K562 (cell line): ENCODE results near the gene CS. TPM values are rescaled to one million over a fixed set of nuclear protein-coding genes. Genes with fewer than 3 reads are reported as not detected.

Source experiments
- ATAC-seq: fragments of 200-7000 bp; cut with Tn5 transposase; 3 replicates; pipeline ENCODE4 v1.9.1; 2020; ENCODE audit warnings: moderate library complexity
- BruUV-seq: library from RNA; stranded (reverse); fragments of 400-500 nt; replicated peaks from 2 replicates; lab custom pipeline; 2021; lab: Mats Ljungman, UMichigan
- CTCF ChIA-PET: fragments of 300-600 bp; formaldehyde crosslinking; extraction: SDS; loops from one replicate; lab custom pipeline; 2021; ENCODE audit warnings: low intra/inter-chr PET ratio; lab: Yijun Ruan, JAX
- POLR2A ChIA-PET: fragments of 300-600, 350-650 bp; sonication (Branson Sonifier 250); formaldehyde crosslinking; extraction: SDS; loops from one replicate; lab custom pipeline; 2021; ENCODE audit warnings: antibody characterized with exemption, inconsistent platforms; lab: Yijun Ruan, JAX
- DNase-seq, 4 experiments: peaks; one replicate each; pipeline versions ENCODE4 v3.0.0 to v3.0.0-alpha.2; 2011 to 2018; ENCODE audit warnings: low spot score in 3 of 4, mixed read lengths in 3 of 4; ENCODE audit errors: extremely low read depth in 1 of 4
- FAIRE-seq: peaks from 2 replicates; lab custom pipeline; 2011; peaks lifted over from hg19 to GRCh38; lab: Jason Lieb, UNC
- H2AFZ ChIP-seq: 2 replicates; pipeline ENCODE4 v1.6.0; 2011; ENCODE audit warnings: low read depth, low read length, control low read depth, inconsistent platforms
- H3K27ac ChIP-seq: fragments of 200-600 bp; 3 replicates; pipeline ENCODE4 v1.8.0; 2011; ENCODE audit warnings: low read depth, mild to moderate bottlenecking, control low read depth, inconsistent platforms, low read length, moderate library complexity, mixed read lengths; ENCODE audit errors: extremely low read depth
- H3K27me3 ChIP-seq, 2 experiments: fragments of 300-600 bp in 1 of 2; 2 replicates in 1 of 2; 3 replicates in 1 of 2; pipeline versions ENCODE4 v1.6.0 to v1.8.0; 2011; ENCODE audit warnings: inconsistent platforms in 2 of 2, low read length in 2 of 2, mild to moderate bottlenecking in 1 of 2, mixed read lengths in 1 of 2, moderate library complexity in 1 of 2; ENCODE audit not compliant: control insufficient read depth in 2 of 2, insufficient read depth in 2 of 2
- H3K36me3 ChIP-seq: fragments of 300-600 bp; 3 replicates; pipeline ENCODE4 v1.8.0; 2011; ENCODE audit warnings: mild to moderate bottlenecking, low read length, inconsistent platforms; ENCODE audit not compliant: control insufficient read depth, insufficient read depth
- H3K4me1 ChIP-seq, 2 experiments: fragments of 200-600 bp in 1 of 2; replicated peaks in 1 of 2; 2 replicates in 1 of 2; 3 replicates in 1 of 2; pipeline versions ENCODE4 v1.5.1 to v1.8.0; 2011; ENCODE audit warnings: inconsistent platforms in 2 of 2, low read length in 2 of 2, mild to moderate bottlenecking in 1 of 2, mixed read lengths in 1 of 2, moderate library complexity in 1 of 2; ENCODE audit not compliant: control insufficient read depth in 2 of 2, insufficient read depth in 2 of 2
- H3K4me2 ChIP-seq: 2 replicates; pipeline ENCODE4 v1.6.1; 2011; ENCODE audit warnings: low read length, control low read depth, inconsistent platforms, mixed read lengths; ENCODE audit not compliant: insufficient read depth
- H3K4me3 ChIP-seq: fragments of 200-600 bp; sonication (generic), shearing (Covaris generic); 2 replicates; pipeline ENCODE4 v1.5.1; 2016; ENCODE audit warnings: control low read depth, inconsistent platforms
- H3K79me2 ChIP-seq: fragments of 200-600 bp; 3 replicates; pipeline ENCODE4 v1.8.0; 2011; ENCODE audit warnings: low read length, inconsistent platforms; ENCODE audit not compliant: control insufficient read depth, insufficient read depth
- H3K9ac ChIP-seq, 2 experiments: 2 replicates each; pipeline versions ENCODE4 v1.6.0 to v1.6.1; 2011; ENCODE audit warnings: low read depth in 2 of 2, low read length in 2 of 2, control low read depth in 1 of 2, inconsistent platforms in 1 of 2, mild to moderate bottlenecking in 1 of 2, mixed read lengths in 1 of 2; ENCODE audit not compliant: insufficient read depth in 1 of 2
- H3K9me1 ChIP-seq: one replicate; pipeline ENCODE4 v1.6.0; 2011; ENCODE audit warnings: inconsistent platforms, mild to moderate bottlenecking, low read length, moderate library complexity; ENCODE audit not compliant: control insufficient read depth, insufficient read depth
- H3K9me3 ChIP-seq: replicated peaks from 2 replicates; pipeline ENCODE4 v1.5.1; 2011; ENCODE audit warnings: low read depth, low read length, inconsistent platforms; ENCODE audit not compliant: control insufficient read depth, insufficient read depth
- H4K20me1 ChIP-seq: replicated peaks from 2 replicates; pipeline ENCODE4 v1.6.1; 2011; ENCODE audit warnings: low read length, inconsistent platforms, mixed read lengths; ENCODE audit not compliant: control insufficient read depth, insufficient read depth
- HMBOX1 ChIP-seq: sonication (generic); IDR thresholded peaks from 2 replicates; pipeline ENCODE4 v1.6.1; 2016
- RB1 ChIP-seq: fragments of 450-650 bp; IDR thresholded peaks from 2 replicates; pipeline ENCODE4 v1.6.1; 2017; ENCODE audit warnings: low read depth, mild to moderate bottlenecking
- RBM25 ChIP-seq: fragments of 200-400 bp; formaldehyde crosslinking; IDR thresholded peaks from 2 replicates; pipeline ENCODE4 v1.6.1; 2018; ENCODE audit warnings: low read length, low read depth, moderate library complexity; ENCODE audit not compliant: severe bottlenecking
- SREBF1 ChIP-seq: fragments of 150-350 bp; IDR thresholded peaks from 2 replicates; pipeline ENCODE4 v1.6.1; 2014; ENCODE audit warnings: antibody characterized with exemption, low read depth, low read length, borderline replicate concordance
- ZNF41 ChIP-seq: fragments of 250-450 bp; sonication (Bioruptor Pico); conservative IDR thresholded peaks from 2 replicates; pipeline ENCODE4 v1.4.0; 2020; ENCODE audit warnings: mild to moderate bottlenecking
- ZNF785 ChIP-seq: fragments of 250-450 bp; sonication (Bioruptor Pico); IDR thresholded peaks from 2 replicates; pipeline ENCODE4 v1.4.0; 2020; ENCODE audit warnings: mild to moderate bottlenecking
- ZNF79 ChIP-seq: fragments of 250-450 bp; sonication (Bioruptor Pico); IDR thresholded peaks from 2 replicates; pipeline ENCODE4 v1.4.0; 2020; ENCODE audit warnings: low read depth, mild to moderate bottlenecking, moderate library complexity
- WGBS: fragments of 100-300 bp; shearing (Covaris generic); methylation state at CpG from one replicate; pipeline ENCODE4 v1.1.6; 2016; ENCODE audit warnings: low coverage, mixed read lengths; ENCODE audit not compliant: insufficient coverage; ENCODE audit errors: missing lambda C conversion rate; 5-methylcytosine and 5-hydroxymethylcytosine counted together
- in situ Hi-C: fragments of 300-500 bp; cut with MboI; formaldehyde crosslinking; loops from 4 replicates; pipeline ENCODE4 v1.15.0; 2018; ENCODE audit warnings: inconsistent platforms, mixed read lengths
- intact Hi-C: fragments of 100-400 bp; cut with micrococcal nuclease; formaldehyde crosslinking; loops from 2 replicates; pipeline ENCODE4 v1.14.2; 2022
- polyA plus RNA-seq, 8 experiments: library from polyadenylated mRNA; depleted of rRNA in 4 of 8; stranded (reverse) in 5 of 8; unstranded in 3 of 8; fragments of >200 nt; fragmentation: Nextera tagmentation in 2 of 8; fragmentation: Illumina TruSeq in 1 of 8; extraction: Ambion mirVana in 2 of 8; extraction: Trizol in 1 of 8; gene quantifications; 2 replicates each; pipeline versions ENCODE4 v1.2.1 to v1.2.3, GENCODE V29; 2011 to 2014; ENCODE audit warnings: inconsistent platforms in 1 of 8, missing spikeins in 1 of 8
- total RNA-seq, 7 experiments: library from RNA; depleted of rRNA in 6 of 7; stranded (reverse); fragments of >200 nt in 6 of 7; fragmentation: Illumina TruSeq in 2 of 7; extraction: Trizol in 2 of 7; gene quantifications; 2 replicates each; pipeline versions ENCODE4 v1.2.1 to v1.2.3, GENCODE V29; 2011 to 2021; ENCODE audit warnings: low replicate concordance in 1 of 7
- TF ChIP-seq, protein P1 (sequence below): fragments of 250-450 bp; sonication (Bioruptor Pico); IDR thresholded peaks from 2 replicates; pipeline ENCODE4 v1.8.0; 2021; ENCODE audit warnings: moderate library complexity, mild to moderate bottlenecking, inconsistent platforms
- TF ChIP-seq, protein P2 (sequence below), 2 experiments: fragments of 450-650 bp in 1 of 2; sonication (generic) in 1 of 2; formaldehyde crosslinking in 1 of 2; IDR thresholded peaks in 1 of 2; conservative IDR thresholded peaks in 1 of 2; 2 replicates each; pipeline versions ENCODE4 v1.6.1 to v1.8.1; 2016 to 2023; ENCODE audit warnings: mild to moderate bottlenecking in 2 of 2, moderate library complexity in 2 of 2, inconsistent platforms in 1 of 2, missing genetic modification reagents in 1 of 2

The CS gene
- total and polyA plus RNA-seq, 9 of the 15 experiments (the other 6 are each of a cell fraction or from before 2014, with no cell fraction given): 99.9 to 390 (median 149) TPM

DNA sequence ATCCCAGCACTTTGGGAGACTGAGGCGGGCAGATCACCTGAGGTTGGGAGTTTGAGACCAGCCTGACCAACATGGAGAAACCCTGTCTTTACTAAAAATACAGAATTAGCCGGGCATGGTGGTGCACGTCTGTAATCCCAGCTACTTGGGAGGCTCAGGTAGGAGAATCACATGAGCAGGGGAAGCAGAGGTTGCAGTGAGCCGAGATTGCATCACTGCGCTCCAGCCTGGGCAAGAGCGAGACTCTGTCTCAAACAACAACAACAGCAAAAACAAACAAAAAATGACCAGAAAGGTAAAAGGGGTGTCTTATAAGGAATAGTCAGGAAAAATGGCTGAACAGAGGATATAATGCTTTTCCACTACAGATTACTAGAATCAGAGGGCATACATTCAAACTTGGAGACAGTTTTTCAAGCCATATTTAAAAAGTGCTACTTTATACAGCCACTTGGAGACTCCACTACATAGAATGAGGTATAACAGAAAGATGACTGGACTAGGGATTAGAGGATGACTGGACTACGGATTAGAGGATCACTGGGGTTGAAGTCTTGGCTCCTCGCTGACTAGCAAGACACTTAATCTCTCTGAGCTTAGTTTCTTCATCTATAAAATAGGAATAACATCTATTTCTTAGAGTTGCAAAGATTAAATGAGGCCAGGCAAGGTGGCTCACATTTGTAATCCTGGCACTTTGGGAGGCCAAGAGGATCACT, 4.9 kb upstream of the CS start:
- POLR2A ChIA-PET: interaction anchor here (0.9 kb wide), 1 partner anchor 11 kb away, joined by 3 read pairs; the partner anchor contains the start of gene CNPY2
- no TSS peak for BruUV-seq

More for the DNA sequence above, 4.9 kb upstream of the CS start:
- FAIRE-seq (no peak), ATAC-seq (no peak), DNase-seq (no peak)
- in situ Hi-C loops (no loop called here), intact Hi-C loops (no loop called here)
- Histone ChIP-seq H3K9me3 (no peaks in the 10 kb centered on the region), H3K9ac (no peak overlapping the region), H4K20me1 (no peaks in the 10 kb centered on the region), H3K9me1 (no peaks in the 10 kb centered on the region), H3K27me3 (no peaks in the 10 kb centered on the region), H3K4me2 (no peak overlapping the region), H3K36me3 (peaks cover 50% of the 10 kb centered on the region), H3K27ac (no peak overlapping the region), H3K79me2 (peaks cover 6% of the 10 kb centered on the region; the same call in 2 of the 3 replicates), H2AFZ (no peak overlapping the region), H3K4me3 (no peak overlapping the region), H3K4me1 (peaks cover 13 to 17% of the 10 kb centered on the region in 2 experiments)
- WGBS: 90% methylated on average over 8 of the region's 8 CpGs
- CTCF ChIA-PET: no interaction called here
- TF ChIP-seq RBM25 (no peak), HMBOX1 (no peak), ZNF41 (CRISPR knock-in tag) (no peak), ZNF79 (CRISPR knock-in tag) (no peak), ZNF785 (no peak), RB1 (no peak), SREBF1 (no peak)
- TF ChIP-seq, protein P1, sequence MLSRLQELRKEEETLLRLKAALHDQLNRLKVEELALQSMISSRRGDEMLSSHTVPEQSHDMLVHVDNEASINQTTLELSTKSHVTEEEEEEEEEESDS (CRISPR knock-in tag): no peak
- TF ChIP-seq, protein P2, sequence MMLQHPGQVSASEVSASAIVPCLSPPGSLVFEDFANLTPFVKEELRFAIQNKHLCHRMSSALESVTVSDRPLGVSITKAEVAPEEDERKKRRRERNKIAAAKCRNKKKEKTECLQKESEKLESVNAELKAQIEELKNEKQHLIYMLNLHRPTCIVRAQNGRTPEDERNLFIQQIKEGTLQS (IDR thresholded peaks at IDR 0.05): peak; percentile 40
- TF ChIP-seq, protein P2 (CRISPR knock-in tag; conservative IDR thresholded peaks at IDR 0.05): no peak
- TF ChIP-seq, all 486 proteins: peak for 1
